ENCODE data around the gene DOCK4.

DNA sequence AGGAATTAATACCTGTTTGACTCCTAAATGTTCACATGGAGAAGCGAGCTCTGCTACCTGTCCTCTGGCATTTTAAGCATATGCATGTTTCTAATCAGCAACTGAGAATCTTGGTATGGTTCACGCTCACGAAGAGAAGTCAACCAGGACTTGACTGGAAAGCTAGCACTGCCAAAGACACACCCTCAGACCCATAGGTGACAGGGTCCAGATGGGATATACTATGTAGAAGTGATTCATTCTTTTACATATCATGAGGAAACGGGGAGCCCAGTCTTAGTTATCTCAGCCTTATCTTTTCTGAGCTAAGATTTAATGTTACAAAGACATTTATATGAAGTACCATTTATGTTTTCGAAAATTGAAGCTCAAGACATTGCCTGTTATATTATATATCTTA, 313.0 kb downstream of the DOCK4 start:
- TF ChIP-seq POLR2A (IDR thresholded peaks at IDR 0.05) (no peak), POLR2AphosphoS5 (IDR thresholded peaks at IDR 0.05) (no peak)
- TF ChIP-seq, protein P1, sequence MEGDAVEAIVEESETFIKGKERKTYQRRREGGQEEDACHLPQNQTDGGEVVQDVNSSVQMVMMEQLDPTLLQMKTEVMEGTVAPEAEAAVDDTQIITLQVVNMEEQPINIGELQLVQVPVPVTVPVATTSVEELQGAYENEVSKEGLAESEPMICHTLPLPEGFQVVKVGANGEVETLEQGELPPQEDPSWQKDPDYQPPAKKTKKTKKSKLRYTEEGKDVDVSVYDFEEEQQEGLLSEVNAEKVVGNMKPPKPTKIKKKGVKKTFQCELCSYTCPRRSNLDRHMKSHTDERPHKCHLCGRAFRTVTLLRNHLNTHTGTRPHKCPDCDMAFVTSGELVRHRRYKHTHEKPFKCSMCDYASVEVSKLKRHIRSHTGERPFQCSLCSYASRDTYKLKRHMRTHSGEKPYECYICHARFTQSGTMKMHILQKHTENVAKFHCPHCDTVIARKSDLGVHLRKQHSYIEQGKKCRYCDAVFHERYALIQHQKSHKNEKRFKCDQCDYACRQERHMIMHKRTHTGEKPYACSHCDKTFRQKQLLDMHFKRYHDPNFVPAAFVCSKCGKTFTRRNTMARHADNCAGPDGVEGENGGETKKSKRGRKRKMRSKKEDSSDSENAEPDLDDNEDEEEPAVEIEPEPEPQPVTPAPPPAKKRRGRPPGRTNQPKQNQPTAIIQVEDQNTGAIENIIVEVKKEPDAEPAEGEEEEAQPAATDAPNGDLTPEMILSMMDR (IDR thresholded peaks at IDR 0.05), result no peak
